Right renal pelvis (tissue), 4 donors: ENCODE measurements around the gene FGD5. TPM values are rescaled to one million over a fixed set of nuclear protein-coding genes. Genes with fewer than 3 reads are reported as not detected.
A peak's percentile ranks its signal among the peaks of the same experiment; 100 is the strongest.

Source experiments
- DNase-seq, 4 donors: peaks; one replicate each; pipeline ENCODE4 v3.0.0-alpha.2; 2013; ENCODE audit warnings: low read depth in 4 of 4, low spot score in 3 of 4, missing footprints in 1 of 4
- polyA plus RNA-seq, 4 donors: library from polyadenylated mRNA; unstranded; fragments of 120-200 nt; gene quantifications; one replicate each; pipeline ENCODE4 v1.2.1, GENCODE V29; 2013; ENCODE audit not compliant: insufficient read length in 4 of 4

FGD5 gene
- polyA plus RNA-seq, 4 donors = 22.9 to 26.6 (median 24.8) TPM

GRCh38 chr3:14948609-14949038, 129.9 kb downstream of the FGD5 start:
- DNase-seq = peak in 1 of 4 donors; percentile 56

DNA sequence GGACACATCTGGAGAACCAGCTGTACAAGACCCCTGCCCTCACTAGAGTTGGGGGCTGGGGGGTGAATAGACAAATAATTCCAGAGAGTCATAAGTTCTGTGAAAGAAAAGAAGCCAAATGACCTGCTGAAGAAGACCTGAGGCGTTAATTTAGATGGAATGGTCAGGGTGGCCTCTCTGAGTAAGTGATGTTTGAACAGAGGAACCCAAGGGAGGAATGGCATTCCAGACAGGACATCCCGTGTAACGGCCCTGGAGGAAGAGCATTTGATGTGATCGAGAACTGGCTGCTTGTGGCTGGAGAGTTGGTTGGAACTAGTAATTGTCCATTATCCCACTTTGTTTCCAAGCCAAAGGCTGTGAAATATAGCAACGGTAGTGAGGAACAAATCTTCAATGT, 130.4 kb downstream of the FGD5 start:
- DNase-seq = no peak

DNA sequence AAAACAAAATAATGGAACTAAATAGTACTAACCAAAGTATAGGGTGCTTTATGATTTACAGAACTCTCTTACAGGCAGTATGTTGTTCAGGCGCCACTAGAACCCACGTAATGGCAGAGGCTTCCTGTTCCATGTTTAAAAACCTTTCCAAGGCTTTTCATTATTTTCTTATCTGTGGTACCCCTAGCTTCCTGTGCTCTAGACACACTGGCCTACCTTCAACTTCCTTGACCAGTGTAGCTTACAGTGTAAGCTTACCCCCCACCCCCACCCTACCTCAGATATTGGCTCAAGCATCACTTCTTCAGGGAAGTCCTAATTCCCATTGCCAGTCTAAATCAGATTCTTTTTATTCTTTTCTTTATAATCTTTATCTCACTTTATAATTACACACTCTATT, 131.5 kb downstream of the FGD5 start:
- DNase-seq = no peak

- no peak for DNase-seq
These were observed 138.4 kb downstream of the FGD5 start for GRCh38 chr3:14957153-14957552.

GRCh38 chr3:14957925-14958324, 139.2 kb downstream of the FGD5 start:
- DNase-seq = no peak

- DNase-seq = no peak
These were observed 140.7 kb downstream of the FGD5 start for GRCh38 chr3:14959359-14959943.

- no peak for DNase-seq
These were observed 144.0 kb downstream of the FGD5 start for GRCh38 chr3:14962762-14963161.

- DNase-seq = no peak
These were observed 148.5 kb downstream of the FGD5 start for GRCh38 chr3:14967285-14967684.

DNA sequence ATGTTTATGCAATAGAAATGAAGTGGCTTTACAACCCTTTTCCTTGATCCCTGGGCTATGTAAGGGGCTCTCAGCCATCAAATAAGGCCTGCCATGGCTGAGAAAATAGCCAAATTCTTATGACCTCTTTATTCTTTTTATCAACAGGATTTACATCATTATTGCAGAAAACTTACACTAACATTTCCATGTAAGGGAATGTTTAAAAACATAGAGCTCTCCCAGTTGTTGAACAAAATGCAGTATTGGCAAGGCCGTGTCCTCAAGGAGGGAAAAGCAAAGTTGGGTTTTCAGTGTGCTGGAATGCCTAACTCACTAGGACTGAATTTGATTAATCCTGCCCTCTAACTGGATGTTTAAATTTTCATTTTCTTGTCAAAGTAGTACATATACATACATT, 150.9 kb downstream of the FGD5 start:
- DNase-seq = no peak

- DNase-seq = no peak
These were observed 157.6 kb downstream of the FGD5 start for GRCh38 chr3:14976317-14976716.

DNA sequence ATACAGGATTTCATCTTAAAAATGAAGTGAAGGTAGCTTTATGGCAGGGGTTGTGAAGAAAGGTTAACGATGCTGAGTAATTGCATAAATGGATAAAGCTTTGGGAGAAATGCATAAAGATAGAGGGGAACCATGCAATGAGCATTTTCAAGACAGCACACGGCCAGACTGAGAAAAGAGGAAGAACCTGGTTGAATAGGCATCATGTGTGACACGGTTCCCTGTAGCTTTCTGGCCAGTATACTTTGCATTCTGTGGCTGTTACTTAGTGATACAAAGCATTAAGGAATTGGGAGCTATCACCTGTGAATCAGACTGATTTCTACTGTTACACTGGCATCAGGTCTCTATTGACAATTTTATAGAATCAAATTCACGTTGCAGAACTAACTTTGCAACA, 161.9 kb downstream of the FGD5 start:
- DNase-seq = no peak

Other genes with a start within 250 kb of the FGD5 start
- gene CCDC174, start 167.2 kb upstream of the FGD5 start, polyA plus RNA-seq = 10 to 100 TPM; 31.9 to 38.5 (median 35.0) TPM
- under 1 TPM; 0.09 to 0.30 (median 0.25) TPM for gene C3orf20, start 143.8 kb upstream of the FGD5 start, polyA plus RNA-seq
- 10 to 100 TPM; 38.3 to 47.1 (median 41.1) TPM for gene NR2C2, start 128.6 kb downstream of the FGD5 start, polyA plus RNA-seq
- gene MRPS25, start 246.4 kb downstream of the FGD5 start, polyA plus RNA-seq = 10 to 100 TPM; 61.8 to 73.9 (median 62.5) TPM